Measurements from ENCODE around the gene SCMH1. TPM values are rescaled to one million over a fixed set of nuclear protein-coding genes. Genes with fewer than 3 reads are reported as not detected.
A peak's percentile ranks its signal among the peaks of the same experiment; 100 is the strongest.

The SCMH1 gene
- total RNA-seq, 1 donor from 2014 or later: 28.0 TPM

DNA sequence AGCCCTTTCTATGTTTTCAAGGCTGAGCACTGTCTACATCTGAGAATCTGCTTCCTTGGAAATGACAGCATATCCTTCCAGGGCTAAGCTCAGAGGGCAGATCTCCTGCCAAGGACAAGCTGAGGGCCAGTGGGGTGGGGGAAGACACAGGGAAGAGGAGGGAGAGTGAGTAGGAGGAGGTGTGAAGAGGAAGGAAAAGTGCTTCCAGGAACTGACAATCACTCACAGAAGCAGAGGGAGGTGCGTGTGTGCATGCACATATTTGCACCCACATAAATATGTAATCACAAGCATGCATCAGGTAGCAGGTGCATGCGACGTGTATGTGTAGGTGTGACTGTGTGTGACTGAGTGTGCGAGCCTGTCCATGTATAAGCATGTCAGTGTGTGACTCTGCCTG lies 43.7 kb upstream of the SCMH1 start:
- Mint-ChIP-seq H3K27me3 (peaks cover 27% of the 10 kb centered on the region), H3K4me1 (no peaks in the 10 kb centered on the region), H3K36me3 (ENCODE audit: low read depth) (no peaks in the 10 kb centered on the region), H3K27ac (no peak overlapping the region), H3K4me3 (no peak overlapping the region), H3K9me3 (no peaks in the 10 kb centered on the region)
- TF ChIP-seq, protein P1, sequence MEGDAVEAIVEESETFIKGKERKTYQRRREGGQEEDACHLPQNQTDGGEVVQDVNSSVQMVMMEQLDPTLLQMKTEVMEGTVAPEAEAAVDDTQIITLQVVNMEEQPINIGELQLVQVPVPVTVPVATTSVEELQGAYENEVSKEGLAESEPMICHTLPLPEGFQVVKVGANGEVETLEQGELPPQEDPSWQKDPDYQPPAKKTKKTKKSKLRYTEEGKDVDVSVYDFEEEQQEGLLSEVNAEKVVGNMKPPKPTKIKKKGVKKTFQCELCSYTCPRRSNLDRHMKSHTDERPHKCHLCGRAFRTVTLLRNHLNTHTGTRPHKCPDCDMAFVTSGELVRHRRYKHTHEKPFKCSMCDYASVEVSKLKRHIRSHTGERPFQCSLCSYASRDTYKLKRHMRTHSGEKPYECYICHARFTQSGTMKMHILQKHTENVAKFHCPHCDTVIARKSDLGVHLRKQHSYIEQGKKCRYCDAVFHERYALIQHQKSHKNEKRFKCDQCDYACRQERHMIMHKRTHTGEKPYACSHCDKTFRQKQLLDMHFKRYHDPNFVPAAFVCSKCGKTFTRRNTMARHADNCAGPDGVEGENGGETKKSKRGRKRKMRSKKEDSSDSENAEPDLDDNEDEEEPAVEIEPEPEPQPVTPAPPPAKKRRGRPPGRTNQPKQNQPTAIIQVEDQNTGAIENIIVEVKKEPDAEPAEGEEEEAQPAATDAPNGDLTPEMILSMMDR (IDR thresholded peaks at IDR 0.05): no peak
- ChIA-PET CTCF (no interaction called here), POLR2A (no interaction called here)
- ATAC-seq (ENCODE audit: low read depth) (no peak), DNase-seq (no peak)
- intact Hi-C loops (cut with micrococcal nuclease): no loop called here

DNA sequence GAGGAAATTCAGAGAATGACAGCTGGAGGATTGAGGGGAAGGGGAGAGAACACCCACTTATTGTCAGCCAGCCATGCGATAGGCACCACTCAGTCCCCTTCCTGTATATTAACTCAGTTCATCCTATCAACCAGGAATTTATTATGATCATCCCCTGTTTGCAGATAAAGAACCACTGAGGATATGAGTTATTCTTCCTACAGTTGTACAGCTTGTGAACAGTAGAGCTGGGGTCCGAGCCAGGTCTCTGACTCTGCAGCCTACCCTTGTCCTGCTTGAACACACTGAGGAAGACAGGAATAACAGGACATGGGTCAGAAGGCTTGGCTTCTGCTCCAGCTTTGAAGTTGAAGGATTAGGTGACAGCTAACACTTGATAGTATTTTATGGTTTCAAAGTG lies 42.0 kb upstream of the SCMH1 start:
- no peaks in the 10 kb centered on the region for H3K36me3 Mint-ChIP-seq (ENCODE audit: low read depth)
- CTCF ChIA-PET: interaction anchor here (2.2 to 5.0 kb wide), 2 partner anchors 131 to 136 kb away, joined by 10 to 48 read pairs; no protein-coding TSS in a partner anchor
- POLR2A ChIA-PET: no interaction called here
- no peak overlapping the region for H3K4me3 Mint-ChIP-seq
- no peaks in the 10 kb centered on the region for H3K9me3 Mint-ChIP-seq
- H3K4me1 Mint-ChIP-seq: no peaks in the 10 kb centered on the region
- peaks cover 22% of the 10 kb centered on the region for H3K27me3 Mint-ChIP-seq
- DNase-seq (no peak), ATAC-seq (ENCODE audit: low read depth) (no peak)
- TF ChIP-seq, protein P1 (IDR thresholded peaks at IDR 0.05): no peak
- H3K27ac Mint-ChIP-seq: no peak overlapping the region
- intact Hi-C loops (cut with micrococcal nuclease): loop anchor here (5.0 kb wide), 1 partner anchor 148 kb away; no protein-coding TSS in a partner anchor

DNA sequence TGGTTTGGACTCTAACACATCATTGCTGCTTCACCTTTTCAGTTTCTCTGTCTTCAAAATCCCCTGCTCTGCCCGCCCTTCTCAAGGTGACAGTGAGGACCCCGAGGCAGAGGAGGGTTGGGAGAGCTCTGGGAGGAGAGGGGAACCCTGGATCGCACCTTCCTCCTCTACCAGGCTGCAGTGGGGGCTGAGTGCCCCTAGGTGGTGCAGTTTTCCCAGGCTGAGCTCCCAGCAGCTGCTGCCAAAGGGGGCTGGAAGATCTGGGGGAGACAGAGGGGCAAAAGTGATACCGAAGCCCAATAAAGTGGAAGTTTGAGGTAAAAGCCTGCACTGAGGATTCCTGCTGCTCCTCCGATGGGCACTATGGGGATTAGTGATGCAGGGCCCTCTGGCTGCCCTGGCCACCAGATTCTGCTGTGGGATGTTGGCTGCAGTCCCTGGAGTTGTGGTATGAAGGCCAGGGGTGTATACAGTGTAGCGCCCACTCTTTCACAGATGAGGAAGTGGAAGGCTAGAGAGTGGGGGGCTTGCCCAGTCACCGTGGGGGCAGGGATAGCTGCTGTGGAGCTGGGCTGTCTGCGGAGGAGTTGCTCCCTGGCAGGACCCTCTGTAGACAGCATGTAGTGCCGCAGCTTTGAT lies 40.7 kb upstream of the SCMH1 start:
- intact Hi-C loops (cut with micrococcal nuclease): loop anchor here (1.0 to 5.0 kb wide), 2 partner anchors 135 to 150 kb away; no protein-coding TSS in a partner anchor
- peak; percentile 54 for ATAC-seq (ENCODE audit: low read depth)
- Mint-ChIP-seq H3K27me3 (peaks cover 22% of the 10 kb centered on the region), H3K9me3 (no peaks in the 10 kb centered on the region), H3K4me1 (no peaks in the 10 kb centered on the region), H3K27ac (no peak overlapping the region), H3K4me3 (no peak overlapping the region), H3K36me3 (ENCODE audit: low read depth) (no peaks in the 10 kb centered on the region)
- POLR2A ChIA-PET: no interaction called here
- peak; percentile 22 for DNase-seq
- CTCF ChIA-PET: interaction anchor here (0.7 to 5.0 kb wide), 7 partner anchors 10 to 891 kb away, joined by 3 to 48 read pairs (median 3); no protein-coding TSS in a partner anchor
- TF ChIP-seq, protein P1 (IDR thresholded peaks at IDR 0.05): no peak

DNA sequence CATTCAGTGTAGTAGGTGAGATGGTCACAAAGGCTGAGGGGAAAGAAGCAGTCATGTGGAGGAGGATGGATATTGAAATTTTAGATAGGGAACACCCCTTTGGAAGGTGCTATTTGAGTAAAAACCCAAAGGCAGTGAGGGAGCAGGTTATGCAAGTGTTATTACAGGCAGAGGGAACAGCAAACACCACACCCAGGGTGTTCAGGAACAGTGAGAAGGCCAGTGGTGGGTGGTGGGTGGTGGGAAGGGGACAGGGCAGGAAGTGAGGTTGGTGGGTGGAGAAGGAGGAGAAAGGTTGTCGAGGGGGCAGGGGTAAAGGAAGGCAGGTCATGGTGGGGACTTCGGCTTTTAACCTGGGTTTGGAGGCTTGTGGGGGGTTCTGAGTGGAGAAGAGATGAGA lies 39.2 kb upstream of the SCMH1 start:
- ATAC-seq (ENCODE audit: low read depth) (no peak), DNase-seq (no peak)
- intact Hi-C loops (cut with micrococcal nuclease): loop anchor here (5.0 kb wide), 1 partner anchor 151 kb away; no protein-coding TSS in a partner anchor
- no peaks in the 10 kb centered on the region for H3K36me3 Mint-ChIP-seq (ENCODE audit: low read depth)
- TF ChIP-seq, protein P1 (IDR thresholded peaks at IDR 0.05): no peak
- CTCF ChIA-PET: interaction anchor here (5.0 kb wide), 1 partner anchor 138 kb away, joined by 48 read pairs; no protein-coding TSS in a partner anchor
- no peak overlapping the region for H3K4me3 Mint-ChIP-seq
- H3K27me3 Mint-ChIP-seq: peaks cover 17% of the 10 kb centered on the region
- H3K27ac Mint-ChIP-seq: no peak overlapping the region
- no peaks in the 10 kb centered on the region for H3K4me1 Mint-ChIP-seq
- POLR2A ChIA-PET: no interaction called here
- H3K9me3 Mint-ChIP-seq: no peaks in the 10 kb centered on the region

DNA sequence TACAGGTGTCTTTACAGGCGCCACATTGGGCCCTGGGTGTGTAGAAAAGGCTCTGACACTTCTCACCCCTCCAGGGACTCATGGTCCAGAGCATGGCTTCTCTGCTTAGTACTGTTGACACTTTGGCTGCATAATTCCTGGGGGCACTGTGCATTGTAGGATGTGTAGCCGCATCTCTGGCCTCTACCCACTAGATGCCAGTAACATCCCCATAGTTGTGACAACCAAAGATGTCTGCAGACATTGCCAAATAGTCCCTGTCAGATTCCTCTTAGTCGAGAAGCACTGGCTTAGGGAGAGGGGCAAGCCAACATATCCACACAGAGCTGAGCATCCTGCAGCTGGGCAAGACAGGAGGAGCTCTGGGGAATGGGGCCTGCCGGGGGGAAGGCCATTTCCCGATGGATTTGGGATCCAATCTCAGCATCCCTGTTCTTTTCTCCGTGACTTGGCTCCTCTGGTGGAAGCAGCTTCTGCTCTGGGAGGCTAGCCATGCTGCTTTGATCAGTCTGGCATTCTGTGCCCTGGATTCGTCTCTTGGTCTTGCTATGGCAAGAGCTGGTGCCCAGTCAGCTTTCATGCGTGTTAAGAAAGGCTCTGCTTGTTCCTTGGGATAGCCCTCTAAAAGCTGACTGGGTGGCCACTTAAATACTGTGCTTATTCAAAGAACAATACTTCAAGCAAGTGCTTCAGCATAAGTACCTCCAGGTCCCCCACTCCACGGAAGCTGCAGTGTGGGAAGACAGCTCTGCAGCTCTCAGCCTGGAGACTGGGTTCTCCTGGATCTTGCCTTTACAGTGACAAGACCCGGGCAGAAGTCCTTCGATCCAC lies 38.3 kb upstream of the SCMH1 start:
- TF ChIP-seq, protein P1 (IDR thresholded peaks at IDR 0.05): no peak
- ChIA-PET POLR2A (no interaction called here), CTCF (interaction anchor here (5.0 kb wide), 1 partner anchor 139 kb away, joined by 48 read pairs; no protein-coding TSS in a partner anchor)

More for the DNA sequence above, 38.3 kb upstream of the SCMH1 start:
- DNase-seq: no peak
- H3K4me1 Mint-ChIP-seq: no peaks in the 10 kb centered on the region
- no peak for ATAC-seq (ENCODE audit: low read depth)
- intact Hi-C loops (cut with micrococcal nuclease): loop anchor here (5.0 kb wide), 1 partner anchor 152 kb away; no protein-coding TSS in a partner anchor
- H3K27me3 Mint-ChIP-seq: peaks cover 17% of the 10 kb centered on the region
- no peak overlapping the region for H3K27ac Mint-ChIP-seq
- no peak overlapping the region for H3K4me3 Mint-ChIP-seq
- no peaks in the 10 kb centered on the region for H3K36me3 Mint-ChIP-seq (ENCODE audit: low read depth)
- no peaks in the 10 kb centered on the region for H3K9me3 Mint-ChIP-seq

Data from activated B cell treated with CpG ODN at 0.5 μM for 24 hours (primary cell).